H54 (cell line): Measurements from ENCODE around the gene ALDH7A1.

Source experiments
- DNase-seq: peaks from one replicate; pipeline ENCODE4 v3.0.0; 2011; ENCODE audit warnings: low spot score, mixed read lengths; ENCODE audit not compliant: insufficient read length
- FAIRE-seq: peaks from 3 replicates; lab custom pipeline; 2011; peaks lifted over from hg19 to GRCh38; lab: Jason Lieb, UNC
- POLR2A ChIP-seq: IDR thresholded peaks from 2 replicates; pipeline ENCODE4 v1.6.1; 2011; ENCODE audit warnings: low read depth, mild to moderate bottlenecking, low read length

ALDH7A1 gene

GRCh38 chr5:126515337-126515736 is 79.7 kb downstream of the ALDH7A1 start:
- FAIRE-seq (no peak), DNase-seq (no peak)
- TF ChIP-seq POLR2A: no peak

- no peak for DNase-seq
- no peak for FAIRE-seq
- no peak for TF ChIP-seq POLR2A
Measured at GRCh38 chr5:126514558-126515141, 80.4 kb downstream of the ALDH7A1 start.

- no peak for DNase-seq
- FAIRE-seq: no peak
Measured at GRCh38 chr5:126514131-126514557, 80.9 kb downstream of the ALDH7A1 start.

GRCh38 chr5:126513703-126514102 is 81.3 kb downstream of the ALDH7A1 start:
- FAIRE-seq: no peak
- no peak for DNase-seq
- no peak for TF ChIP-seq POLR2A

More at GRCh38 chr5:126514131-126514557, 80.9 kb downstream of the ALDH7A1 start:
- TF ChIP-seq POLR2A: no peak

- no peak for FAIRE-seq
- no peak for TF ChIP-seq POLR2A
Measured at GRCh38 chr5:126513302-126513701, 81.7 kb downstream of the ALDH7A1 start.

GRCh38 chr5:126512451-126512850 is 82.6 kb downstream of the ALDH7A1 start:
- FAIRE-seq: no peak
- no peak for TF ChIP-seq POLR2A
- DNase-seq: no peak

More at GRCh38 chr5:126513302-126513701, 81.7 kb downstream of the ALDH7A1 start:
- no peak for DNase-seq

GRCh38 chr5:126511961-126512360 is 83.1 kb downstream of the ALDH7A1 start:
- FAIRE-seq: no peak
- no peak for DNase-seq
- no peak for TF ChIP-seq POLR2A

GRCh38 chr5:126509339-126509738 is 85.7 kb downstream of the ALDH7A1 start:
- no peak for TF ChIP-seq POLR2A
- no peak for DNase-seq
- FAIRE-seq: no peak

GRCh38 chr5:126508962-126509279 is 86.1 kb downstream of the ALDH7A1 start:
- FAIRE-seq (no peak), DNase-seq (peak; percentile 17)
- no peak for TF ChIP-seq POLR2A

GRCh38 chr5:126508251-126508961 is 86.6 kb downstream of the ALDH7A1 start:
- TF ChIP-seq POLR2A: no peak
- DNase-seq (no peak), FAIRE-seq (no peak)

GRCh38 chr5:126506079-126506478 is 88.9 kb downstream of the ALDH7A1 start:
- no peak for FAIRE-seq
- DNase-seq: no peak
- no peak for TF ChIP-seq POLR2A

- no peak for DNase-seq
- TF ChIP-seq POLR2A: no peak
- no peak for FAIRE-seq
Measured at GRCh38 chr5:126503602-126504104, 91.4 kb downstream of the ALDH7A1 start.

GRCh38 chr5:126501448-126501847 is 93.6 kb downstream of the ALDH7A1 start:
- no peak for TF ChIP-seq POLR2A
- FAIRE-seq (no peak), DNase-seq (no peak)

GRCh38 chr5:126499853-126500342 is 95.1 kb downstream of the ALDH7A1 start:
- FAIRE-seq (no peak), DNase-seq (no peak)
- TF ChIP-seq POLR2A: no peak
